GM21786 (cell line): ENCODE data around the gene USP53.
"Not testable (repeated sequence)": the region's sequence is repeated elsewhere in the genome, so short reads cannot be mapped to it uniquely, and the experiment has no call there.

Experiments
- ATAC-seq: cut with Tn5 transposase; IDR thresholded peaks from one replicate; pipeline ENCODE4 v1.9.1; 2021; ENCODE audit not compliant: unreplicated experiment

The USP53 gene

DNA sequence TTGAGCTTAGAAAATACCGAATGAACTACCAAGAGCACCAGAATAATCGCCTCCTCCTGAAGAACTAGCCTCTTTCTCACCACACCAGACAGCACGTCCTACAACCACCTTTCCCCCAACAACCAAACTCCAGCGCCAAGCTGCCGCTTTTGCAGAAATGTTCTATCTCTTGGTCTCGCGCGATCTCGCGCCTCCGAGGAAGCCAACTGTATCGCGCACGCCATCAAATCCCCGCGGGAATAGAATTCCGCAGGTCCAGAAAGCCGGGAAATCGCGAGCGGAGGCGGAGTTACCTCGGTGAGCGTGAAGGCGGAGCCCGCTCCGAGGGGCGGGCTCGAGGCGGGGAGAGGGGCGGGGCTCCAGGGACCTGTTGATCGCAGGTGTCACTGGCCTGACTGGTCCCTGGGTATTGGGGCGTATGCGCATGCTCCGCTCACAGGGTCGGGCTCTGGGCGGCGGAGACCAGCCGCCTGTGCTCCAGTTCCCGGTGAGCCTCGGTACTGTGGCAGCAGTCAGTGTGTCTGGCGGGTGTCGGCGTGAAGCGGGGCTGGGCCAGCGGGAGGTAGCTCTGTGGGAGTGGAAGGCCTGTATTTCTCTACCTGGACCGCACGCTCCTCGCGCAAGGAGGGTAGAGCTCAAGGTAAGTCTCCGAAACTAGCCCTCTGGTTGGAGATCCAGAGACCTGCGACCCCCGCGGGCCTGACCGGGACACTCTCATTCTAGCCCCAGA lies at the start of gene USP53:
USP53 (plus strand) TSS at position 480 of the 730 bp plus-strand sequence. CDS start 27,047 bp downstream, outside the sequence.
- ATAC-seq: peak; percentile 91

GRCh38 chr4:119165767-119166166 lies 46.7 kb upstream of the USP53 start:
- no peak for ATAC-seq

DNA sequence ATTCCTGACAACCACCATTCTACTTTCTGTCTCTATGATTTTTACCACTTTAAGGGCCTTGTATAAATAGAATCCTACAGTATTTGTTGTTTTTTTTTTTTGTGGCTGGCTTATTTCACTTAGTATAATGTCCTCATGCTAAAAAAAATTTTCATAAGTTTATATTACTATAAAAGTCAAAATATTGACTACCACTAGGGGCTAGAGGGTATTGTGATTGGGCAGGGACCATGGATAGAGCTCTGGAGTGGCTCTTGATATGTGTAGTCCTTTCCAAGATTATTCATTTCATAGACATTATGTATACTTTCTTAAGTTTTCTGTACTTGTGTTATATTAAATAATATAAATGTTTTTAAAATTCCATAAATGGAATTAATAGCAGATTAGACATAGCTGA lies 42.3 kb upstream of the USP53 start:
- ATAC-seq: no peak

DNA sequence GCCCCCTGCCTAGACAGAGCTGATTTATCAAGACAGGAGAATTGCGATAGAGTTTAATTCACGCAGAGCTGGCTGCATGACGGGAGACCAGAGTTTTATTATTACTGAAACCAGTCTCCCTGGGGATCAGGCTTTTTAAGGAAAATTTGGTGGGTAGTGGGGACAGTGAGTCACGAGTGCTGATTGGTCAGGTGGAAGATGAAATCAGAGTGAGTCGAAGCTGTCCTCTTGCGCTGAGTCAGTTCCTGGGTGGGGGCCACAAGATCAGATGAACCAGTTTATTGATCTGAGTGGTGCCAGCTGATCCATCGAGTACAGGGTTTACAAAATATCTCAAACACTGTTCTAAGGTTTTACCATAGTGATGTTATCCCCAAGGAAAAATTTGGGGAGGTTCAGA lies 40.3 kb upstream of the USP53 start:
- no peak for ATAC-seq

GRCh38 chr4:119173729-119174361 lies 38.7 kb upstream of the USP53 start:
- not testable (repeated sequence) for ATAC-seq

- ATAC-seq: no peak
Observed at GRCh38 chr4:119179011-119179410, 33.5 kb upstream of the USP53 start.

GRCh38 chr4:119184128-119184527 lies 28.4 kb upstream of the USP53 start:
- ATAC-seq: no peak

DNA sequence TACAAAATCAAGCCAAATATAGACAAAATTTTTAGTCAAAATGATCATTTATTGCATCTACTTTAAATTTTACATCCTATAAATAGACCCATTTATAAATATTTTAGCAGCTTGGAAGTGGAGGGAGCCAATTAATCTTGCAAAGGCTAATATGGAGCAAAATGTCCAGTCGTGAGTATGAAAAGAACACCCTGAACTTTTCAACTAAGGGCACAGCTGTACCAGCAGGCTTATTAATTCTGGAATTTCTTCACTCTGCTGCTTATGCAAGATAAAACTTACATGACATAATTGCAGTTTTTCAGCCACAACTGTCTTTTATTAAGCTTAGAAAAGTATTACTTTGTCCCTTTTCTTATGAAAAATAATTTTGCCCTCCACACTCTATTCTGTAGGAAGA lies 22.9 kb upstream of the USP53 start:
- ATAC-seq: no peak

GRCh38 chr4:119190354-119190753 lies 22.2 kb upstream of the USP53 start:
- no peak for ATAC-seq

DNA sequence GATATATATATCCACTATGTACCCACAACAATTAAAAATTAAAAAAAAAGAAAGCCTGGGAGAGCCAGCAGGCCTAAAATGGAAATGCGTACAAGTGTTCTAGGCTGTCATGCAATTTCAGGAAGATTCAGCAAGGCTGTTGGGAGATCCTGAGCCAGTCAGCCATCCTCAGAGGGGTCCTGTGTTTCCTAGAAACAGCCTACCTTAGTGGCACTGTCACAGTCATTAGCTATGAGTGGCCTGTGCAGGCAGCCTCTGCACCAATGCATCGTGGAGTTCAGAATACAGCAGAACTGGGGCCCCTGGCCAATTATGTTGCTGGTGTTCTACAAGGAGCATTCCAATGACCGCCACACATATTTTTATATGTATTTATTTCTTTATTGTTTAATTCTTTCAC lies 21.0 kb upstream of the USP53 start:
- ATAC-seq: no peak

DNA sequence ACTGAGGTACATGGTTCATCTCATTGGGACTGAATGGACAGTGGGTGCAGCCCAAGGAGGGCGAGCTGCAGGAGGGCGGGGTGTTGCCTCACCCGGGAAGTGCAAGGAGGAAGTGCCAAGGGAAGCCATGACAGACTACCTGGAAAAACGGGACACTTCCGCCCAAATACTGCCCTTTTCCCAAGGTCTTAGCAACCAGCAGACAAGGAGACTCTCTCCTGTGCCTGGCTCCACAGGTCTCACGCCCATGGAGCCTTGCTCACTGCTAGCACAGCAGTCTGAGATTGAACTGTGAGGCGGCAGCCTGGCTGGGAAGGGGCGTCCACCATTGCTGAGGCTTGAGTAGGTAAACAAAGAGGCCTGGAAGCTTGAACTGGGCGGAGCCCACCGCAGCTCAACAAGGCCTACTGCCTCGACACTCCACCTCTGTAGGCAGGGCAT lies 14.7 kb upstream of the USP53 start:
- ATAC-seq: no peak

DNA sequence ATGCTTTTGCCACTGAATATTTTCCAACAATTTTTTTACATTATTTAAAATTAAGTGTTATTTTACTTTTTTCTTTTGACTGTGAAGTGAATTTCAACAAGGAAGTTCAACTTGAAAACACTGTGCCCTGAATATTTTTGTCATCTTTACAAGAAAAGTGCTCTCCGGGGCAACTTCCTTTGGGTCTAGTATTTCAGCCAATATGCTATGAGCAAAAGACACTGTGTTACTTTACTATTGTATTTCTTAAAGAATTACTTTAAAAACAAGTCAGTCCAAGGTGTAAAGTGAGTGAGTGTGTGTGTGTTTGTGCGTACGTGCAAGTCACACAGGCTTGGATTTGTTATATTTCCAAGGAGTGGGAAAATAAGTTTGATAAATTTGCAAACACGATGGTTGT lies 7.6 kb upstream of the USP53 start:
- ATAC-seq: no peak

GRCh38 chr4:119205690-119206089 lies 6.8 kb upstream of the USP53 start:
- ATAC-seq: no peak

GRCh38 chr4:119206178-119206577 lies 6.3 kb upstream of the USP53 start:
- ATAC-seq: no peak

DNA sequence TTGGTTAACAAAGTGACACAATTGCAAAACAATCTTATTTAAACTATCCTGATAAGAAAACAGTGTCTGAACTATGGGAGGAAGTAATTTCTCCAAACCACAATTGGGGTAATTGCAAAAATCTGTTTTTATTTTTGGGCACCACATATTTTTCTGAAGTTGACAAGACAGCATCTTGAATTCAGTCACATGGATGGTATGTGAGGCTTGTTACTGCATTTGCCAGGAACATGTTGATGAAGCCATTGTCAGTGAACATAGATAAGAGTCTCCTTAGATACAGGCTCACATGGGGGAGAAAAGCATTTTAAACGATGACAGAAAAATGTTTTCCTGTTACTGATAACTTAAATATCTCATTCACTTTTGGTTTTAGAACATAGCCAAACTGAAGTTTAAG lies 5.5 kb upstream of the USP53 start:
- no peak for ATAC-seq

DNA sequence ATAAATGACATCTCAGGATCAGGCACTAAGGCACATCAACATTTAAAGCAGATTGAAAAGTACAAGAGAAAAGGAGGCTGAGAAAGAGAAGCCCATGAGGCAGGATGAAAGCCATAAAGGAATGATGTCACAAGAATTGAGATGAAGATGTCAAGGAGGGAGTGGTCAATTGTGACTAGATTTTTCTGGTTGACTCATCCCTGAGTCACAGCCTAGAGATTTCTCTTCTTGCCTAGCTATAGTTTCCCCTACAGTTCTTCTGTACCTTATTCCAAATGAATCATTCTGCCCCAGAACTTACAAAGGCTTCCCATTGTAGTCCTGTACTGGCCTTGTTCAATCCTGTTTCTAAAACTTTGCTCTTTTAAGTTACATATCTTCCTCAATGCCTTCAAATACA lies 3.4 kb upstream of the USP53 start:
- no peak for ATAC-seq

GRCh38 chr4:119209586-119209985 lies 2.9 kb upstream of the USP53 start:
- ATAC-seq: no peak

GRCh38 chr4:119210775-119211174 lies 1.7 kb upstream of the USP53 start:
- ATAC-seq: no peak

- peak; percentile 8 for ATAC-seq
Observed at GRCh38 chr4:119211867-119212233, 663 bp upstream of the USP53 start.

DNA sequence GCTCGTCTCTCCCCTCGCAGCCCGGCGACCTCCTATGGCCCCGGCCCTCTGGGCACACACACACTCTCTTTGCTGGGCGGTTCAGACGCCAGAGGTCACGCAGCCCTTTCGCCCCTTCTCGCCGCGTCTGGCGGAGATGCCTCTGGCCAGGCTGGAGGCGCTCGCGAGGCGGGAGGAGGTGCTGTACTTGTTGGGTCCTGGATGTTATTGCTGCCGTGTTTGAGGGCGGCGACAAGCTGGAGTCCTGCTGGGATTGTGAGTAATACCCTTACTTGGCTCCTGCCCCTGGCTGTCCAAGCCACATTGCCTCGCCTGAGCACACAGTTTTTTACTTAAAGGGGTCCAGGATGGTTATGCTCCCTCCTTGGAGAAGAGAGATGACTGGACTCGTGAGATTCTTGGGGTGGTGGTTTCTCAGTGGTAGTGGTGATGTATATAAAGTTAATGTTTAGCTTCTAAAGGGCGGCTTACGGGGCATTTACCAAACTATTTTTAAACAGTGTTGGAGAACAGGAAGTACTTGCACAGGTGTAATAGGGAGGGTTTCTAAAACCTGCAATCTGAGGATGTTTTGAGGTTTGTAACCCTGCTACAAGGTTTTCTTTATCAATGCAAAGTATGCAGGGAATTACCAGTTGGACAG lies 572 bp downstream of the USP53 start:
- ATAC-seq: peak; percentile 49

- no peak for ATAC-seq
Observed at GRCh38 chr4:119218093-119218492, 5.6 kb downstream of the USP53 start.

DNA sequence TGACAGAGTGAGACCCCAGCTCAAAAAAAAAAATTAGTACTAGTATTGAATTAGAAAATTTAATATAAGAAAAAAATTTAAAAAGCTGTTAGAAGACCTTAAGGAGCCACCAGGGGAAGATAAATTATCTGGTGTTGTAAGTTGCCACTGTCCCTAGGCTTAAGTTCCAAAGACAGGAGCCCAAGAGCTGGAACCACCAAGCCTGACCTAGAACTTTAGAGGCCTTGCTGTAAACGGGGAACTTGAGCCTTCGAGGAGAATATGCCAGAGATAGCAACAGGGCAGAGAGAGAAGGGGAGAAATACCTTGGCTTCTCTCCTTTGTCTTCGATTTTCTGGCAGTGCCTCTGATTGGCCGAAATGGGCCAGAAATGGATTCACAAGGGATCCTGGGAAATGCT lies 8.9 kb downstream of the USP53 start:
- no peak for ATAC-seq
